ENCODE measurements around the gene SLC7A6OS. TPM values are rescaled to one million over a fixed set of nuclear protein-coding genes. Genes with fewer than 3 reads are reported as not detected.

SLC7A6OS gene
- total RNA-seq, 1 experiment from 2014 or later = 25.3 TPM

DNA sequence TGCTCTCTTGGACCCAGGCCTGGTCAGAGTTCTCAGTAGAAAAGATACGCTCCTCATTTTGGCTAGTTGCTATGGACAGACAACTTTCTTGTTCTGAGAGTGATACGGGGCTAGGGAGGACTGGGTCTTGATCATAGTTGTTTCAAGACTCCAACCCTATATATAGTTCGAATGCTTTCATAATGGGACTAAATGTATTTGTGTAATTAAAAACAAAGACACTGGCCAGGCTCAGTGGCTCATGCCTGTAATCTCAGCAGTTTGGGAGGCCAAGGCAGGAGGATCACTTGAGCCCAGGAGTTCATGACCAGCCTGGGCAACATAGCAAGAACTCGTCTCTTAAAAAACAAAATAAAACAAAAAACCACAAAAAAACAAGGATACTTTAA is 28.7 kb downstream of the SLC7A6OS start:
- no peak for TF ChIP-seq EZH2 (IDR thresholded peaks at IDR 0.05; ENCODE audit: borderline replicate concordance, low read depth, low read length, poor library complexity, severe bottlenecking)
- TF ChIP-seq, protein P1, sequence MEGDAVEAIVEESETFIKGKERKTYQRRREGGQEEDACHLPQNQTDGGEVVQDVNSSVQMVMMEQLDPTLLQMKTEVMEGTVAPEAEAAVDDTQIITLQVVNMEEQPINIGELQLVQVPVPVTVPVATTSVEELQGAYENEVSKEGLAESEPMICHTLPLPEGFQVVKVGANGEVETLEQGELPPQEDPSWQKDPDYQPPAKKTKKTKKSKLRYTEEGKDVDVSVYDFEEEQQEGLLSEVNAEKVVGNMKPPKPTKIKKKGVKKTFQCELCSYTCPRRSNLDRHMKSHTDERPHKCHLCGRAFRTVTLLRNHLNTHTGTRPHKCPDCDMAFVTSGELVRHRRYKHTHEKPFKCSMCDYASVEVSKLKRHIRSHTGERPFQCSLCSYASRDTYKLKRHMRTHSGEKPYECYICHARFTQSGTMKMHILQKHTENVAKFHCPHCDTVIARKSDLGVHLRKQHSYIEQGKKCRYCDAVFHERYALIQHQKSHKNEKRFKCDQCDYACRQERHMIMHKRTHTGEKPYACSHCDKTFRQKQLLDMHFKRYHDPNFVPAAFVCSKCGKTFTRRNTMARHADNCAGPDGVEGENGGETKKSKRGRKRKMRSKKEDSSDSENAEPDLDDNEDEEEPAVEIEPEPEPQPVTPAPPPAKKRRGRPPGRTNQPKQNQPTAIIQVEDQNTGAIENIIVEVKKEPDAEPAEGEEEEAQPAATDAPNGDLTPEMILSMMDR (conservative IDR thresholded peaks at IDR 0.05; ENCODE audit: low read depth, low read length) = no peak
- Histone ChIP-seq H3K4me3 (ENCODE audit: low read depth, low read length, poor library complexity, severe bottlenecking) (no peak overlapping the region), H3K27ac (ENCODE audit: low read depth, low read length, poor library complexity, severe bottlenecking) (no peak overlapping the region), H3K4me1 (ENCODE audit: insufficient read depth, low read length, poor library complexity, severe bottlenecking) (no peaks in the 10 kb centered on the region), H3K36me3 (ENCODE audit: insufficient read depth, low read length, poor library complexity, severe bottlenecking) (peaks cover 5% of the 10 kb centered on the region), H3K9me3 (ENCODE audit: low read depth, low read length, poor library complexity, severe bottlenecking) (no peaks in the 10 kb centered on the region), H3K27me3 (replicated peaks; ENCODE audit: insufficient read depth, low read depth, low read length, poor library complexity) (no peaks in the 10 kb centered on the region)
- DNase-seq (ENCODE audit: low spot score) = no peak
- intact Hi-C loops (cut with micrococcal nuclease; ENCODE audit: unreplicated experiment) = no loop called here
- CTCF ChIA-PET = no interaction called here
- BruUV-seq (replicated peaks) = no TSS peak
- POLR2A ChIA-PET (ENCODE audit: low non-redundant PET) = no interaction called here

DNA sequence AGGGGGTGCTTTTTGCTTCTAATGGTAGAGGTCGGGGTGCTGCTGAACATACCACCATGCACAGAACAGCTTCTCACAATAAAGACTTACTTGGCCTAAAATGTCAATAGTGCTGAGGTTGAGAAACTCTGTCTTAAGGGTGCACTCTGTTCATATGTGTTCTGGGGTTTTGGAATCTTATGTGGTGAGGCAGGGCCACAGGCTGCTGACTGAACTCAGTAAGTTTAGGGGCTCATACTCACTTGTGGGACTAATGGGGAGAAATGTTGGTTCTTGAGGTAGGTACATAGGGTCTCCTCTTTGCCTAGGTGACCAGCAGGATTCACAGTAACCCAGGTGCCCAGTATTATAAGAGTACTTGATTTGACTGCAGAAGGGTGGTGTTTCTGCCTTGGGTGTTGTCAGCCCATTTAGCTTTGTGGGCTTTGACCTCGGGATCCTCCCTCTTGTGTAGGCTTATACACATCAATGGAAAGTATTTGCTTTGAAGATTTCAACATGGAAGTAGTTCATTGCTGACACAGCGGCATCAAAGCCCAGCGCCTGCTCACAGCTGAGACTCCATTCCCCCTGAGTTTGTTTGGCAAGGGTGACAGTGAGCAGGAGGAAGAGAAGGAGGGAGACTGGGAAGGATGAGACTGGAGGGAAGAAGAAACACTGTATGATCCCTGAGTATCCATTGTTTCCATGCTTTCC is 29.2 kb downstream of the SLC7A6OS start:
- intact Hi-C loops (cut with micrococcal nuclease; ENCODE audit: unreplicated experiment) = no loop called here

DNA sequence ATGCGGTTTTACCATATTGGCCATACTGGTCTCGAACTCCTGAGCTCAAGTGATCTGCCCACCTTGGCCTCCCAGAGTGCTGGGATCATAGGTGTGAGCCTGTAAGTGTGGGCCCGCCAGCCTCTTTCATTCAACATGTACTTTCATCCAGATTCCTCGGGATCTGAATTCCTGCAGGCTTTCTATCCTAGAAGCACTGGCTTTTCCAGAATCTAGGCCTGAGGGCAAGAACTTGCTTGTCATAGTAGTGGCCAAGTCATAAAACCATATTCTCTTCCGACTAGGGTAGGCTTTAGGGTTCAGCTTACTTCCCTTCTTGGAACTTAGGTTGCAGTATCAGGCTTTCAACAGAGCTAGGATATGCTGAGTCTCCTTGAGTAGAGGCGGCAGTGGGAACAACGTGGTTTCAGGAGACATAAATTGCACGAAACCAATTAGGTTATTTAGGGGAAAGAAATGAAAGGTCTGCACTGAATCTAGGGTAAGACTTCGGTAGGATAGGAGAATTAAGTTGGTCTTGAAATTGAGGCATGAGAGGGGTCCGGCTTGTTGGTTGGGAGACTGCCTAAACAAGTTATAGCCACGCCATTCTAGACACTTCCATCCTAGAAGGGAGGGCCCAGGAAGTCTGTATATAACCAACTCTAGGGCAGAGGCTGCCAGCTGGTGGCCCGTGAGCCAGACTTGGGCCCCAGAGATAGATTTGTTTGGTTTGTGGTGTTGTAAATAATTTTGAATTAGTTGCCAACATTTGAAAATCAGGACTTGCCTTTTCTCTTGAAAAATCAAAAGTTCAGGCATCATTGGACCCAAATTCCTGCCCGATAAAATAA is 30.8 kb downstream of the SLC7A6OS start:
- no peaks in the 10 kb centered on the region for H3K4me1 ChIP-seq (ENCODE audit: insufficient read depth, low read length, poor library complexity, severe bottlenecking)
- no peaks in the 10 kb centered on the region for H3K9me3 ChIP-seq (ENCODE audit: low read depth, low read length, poor library complexity, severe bottlenecking)
- TF ChIP-seq EZH2 (IDR thresholded peaks at IDR 0.05; ENCODE audit: borderline replicate concordance, low read depth, low read length, poor library complexity, severe bottlenecking) = no peak
- TF ChIP-seq, protein P1 (conservative IDR thresholded peaks at IDR 0.05; ENCODE audit: low read depth, low read length) = no peak
- peaks cover 5% of the 10 kb centered on the region for H3K36me3 ChIP-seq (ENCODE audit: insufficient read depth, low read length, poor library complexity, severe bottlenecking)
- H3K4me3 ChIP-seq (ENCODE audit: low read depth, low read length, poor library complexity, severe bottlenecking) = no peak overlapping the region
- ChIA-PET CTCF (no interaction called here), POLR2A (ENCODE audit: low non-redundant PET) (no interaction called here)
- DNase-seq (ENCODE audit: low spot score) = no peak
- no peaks in the 10 kb centered on the region for H3K27me3 ChIP-seq (replicated peaks; ENCODE audit: insufficient read depth, low read depth, low read length, poor library complexity)
- no peak overlapping the region for H3K27ac ChIP-seq (ENCODE audit: low read depth, low read length, poor library complexity, severe bottlenecking)
- intact Hi-C loops (cut with micrococcal nuclease; ENCODE audit: unreplicated experiment) = no loop called here
- no TSS peak for BruUV-seq (replicated peaks)

More for the DNA sequence above, 29.2 kb downstream of the SLC7A6OS start:
- CTCF ChIA-PET = no interaction called here
- BruUV-seq (replicated peaks) = no TSS peak
- Histone ChIP-seq H3K9me3 (ENCODE audit: low read depth, low read length, poor library complexity, severe bottlenecking) (no peaks in the 10 kb centered on the region), H3K27ac (ENCODE audit: low read depth, low read length, poor library complexity, severe bottlenecking) (no peak overlapping the region), H3K36me3 (ENCODE audit: insufficient read depth, low read length, poor library complexity, severe bottlenecking) (peaks cover 5% of the 10 kb centered on the region), H3K4me1 (ENCODE audit: insufficient read depth, low read length, poor library complexity, severe bottlenecking) (no peaks in the 10 kb centered on the region), H3K27me3 (replicated peaks; ENCODE audit: insufficient read depth, low read depth, low read length, poor library complexity) (no peaks in the 10 kb centered on the region), H3K4me3 (ENCODE audit: low read depth, low read length, poor library complexity, severe bottlenecking) (no peak overlapping the region)
- POLR2A ChIA-PET (ENCODE audit: low non-redundant PET) = no interaction called here
- no peak for DNase-seq (ENCODE audit: low spot score)
- no peak for TF ChIP-seq EZH2 (IDR thresholded peaks at IDR 0.05; ENCODE audit: borderline replicate concordance, low read depth, low read length, poor library complexity, severe bottlenecking)
- TF ChIP-seq, protein P1 (conservative IDR thresholded peaks at IDR 0.05; ENCODE audit: low read depth, low read length) = no peak
